Measurements from ENCODE around the gene LRPPRC. TPM values are rescaled to one million over a fixed set of nuclear protein-coding genes. Genes with fewer than 3 reads are reported as not detected.
"Not testable (repeated sequence)": the region's sequence is repeated elsewhere in the genome, so short reads cannot be mapped to it uniquely, and the experiment has no call there.

Gene LRPPRC
- total and polyA plus RNA-seq, 5 donors from 2014 or later, result 34.0 to 48.5 (median 37.0) TPM

DNA sequence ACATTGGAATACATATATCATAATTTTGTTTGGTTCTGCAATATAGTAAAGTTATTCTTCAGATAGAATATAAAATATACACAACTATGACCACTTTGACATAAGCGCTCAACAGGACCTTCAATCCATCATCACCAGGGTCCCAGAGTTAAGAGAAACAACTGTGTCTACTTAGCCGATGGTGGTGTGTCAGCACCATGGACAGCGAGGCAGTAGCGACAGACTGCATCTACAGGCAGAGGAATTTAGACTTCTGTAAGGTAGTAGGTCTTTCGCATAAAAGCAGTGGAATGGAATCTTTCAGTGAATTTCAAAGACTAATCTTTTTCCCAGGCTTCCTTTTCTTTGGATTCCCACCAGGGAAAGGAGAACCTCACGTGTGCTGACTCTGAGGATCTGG is 20.5 kb upstream of the LRPPRC start:
- H3K9me3 Mint-ChIP-seq, result peaks cover 0 to 2% (median 0%) of the 10 kb centered on the region in 7 donors
- Histone ChIP-seq H3K9me3 (ENCODE audit: control insufficient read depth in 2 of 2, low read length in 2 of 2) (no peaks in the 10 kb centered on the region), H3K4me3 (ENCODE audit: low read depth, low read length) (no peak overlapping the region), H3K27ac (ENCODE audit: insufficient read depth, low read length, poor library complexity, severe bottlenecking) (no peak overlapping the region), H3K27me3 (ENCODE audit: control insufficient read depth, insufficient read depth, low read length) (peaks cover 7% of the 10 kb centered on the region), H3K36me3 (ENCODE audit: control insufficient read depth, insufficient read depth, low read length) (no peaks in the 10 kb centered on the region), H3K4me1 (ENCODE audit: control insufficient read depth, insufficient read depth, low read length, poor library complexity, severe bottlenecking) (no peaks in the 10 kb centered on the region)
- ATAC-seq (ENCODE audit: low read depth in 2 of 2) (no peak), DNase-seq (peak in 2 of 3 donors; percentile 22 to 36)
- no peak overlapping the region for H3K27ac Mint-ChIP-seq
- no peaks in the 10 kb centered on the region for H3K36me3 Mint-ChIP-seq
- H3K4me3 Mint-ChIP-seq, result no peak overlapping the region
- H3K4me1 Mint-ChIP-seq, result no peaks in the 10 kb centered on the region
- peaks cover 4% of the 10 kb centered on the region for H3K27me3 Mint-ChIP-seq

DNA sequence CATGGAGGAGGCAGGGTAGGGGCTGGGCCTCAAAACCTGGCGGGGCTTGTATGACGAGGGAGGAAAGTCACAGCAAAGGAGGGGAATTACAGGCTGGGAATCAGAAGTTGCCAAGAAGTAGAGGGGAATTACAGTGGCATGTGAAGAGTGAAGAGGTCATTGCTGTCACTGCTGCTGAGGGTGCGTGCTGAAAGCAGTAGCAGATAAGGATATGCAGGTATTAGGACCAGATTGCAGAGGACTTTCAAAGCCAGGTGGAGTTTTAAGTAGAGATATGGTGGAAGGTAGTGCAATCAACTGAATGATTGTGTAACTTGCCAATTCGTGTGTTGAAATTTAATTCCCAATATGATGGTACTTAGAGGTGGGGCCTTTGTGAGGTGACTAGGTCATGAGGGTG is 19.4 kb upstream of the LRPPRC start:
- Mint-ChIP-seq H3K4me3 (no peak overlapping the region), H3K4me1 (no peaks in the 10 kb centered on the region), H3K9me3 (peaks cover 0 to 2% (median 0%) of the 10 kb centered on the region in 7 donors), H3K27me3 (peaks cover 8% of the 10 kb centered on the region), H3K36me3 (no peaks in the 10 kb centered on the region), H3K27ac (peak overlapping the region in 1 of 3 donors; percentile 15)
- Histone ChIP-seq H3K27me3 (ENCODE audit: control insufficient read depth, insufficient read depth, low read length) (peaks cover 7% of the 10 kb centered on the region), H3K36me3 (ENCODE audit: control insufficient read depth, insufficient read depth, low read length) (no peaks in the 10 kb centered on the region), H3K4me3 (ENCODE audit: low read depth, low read length) (no peak overlapping the region), H3K4me1 (ENCODE audit: control insufficient read depth, insufficient read depth, low read length, poor library complexity, severe bottlenecking) (no peaks in the 10 kb centered on the region), H3K9me3 (ENCODE audit: control insufficient read depth in 2 of 2, low read length in 2 of 2) (no peaks in the 10 kb centered on the region), H3K27ac (ENCODE audit: insufficient read depth, low read length, poor library complexity, severe bottlenecking) (no peak overlapping the region)
- no peak for ATAC-seq (ENCODE audit: low read depth in 2 of 2)
- DNase-seq, result no peak

DNA sequence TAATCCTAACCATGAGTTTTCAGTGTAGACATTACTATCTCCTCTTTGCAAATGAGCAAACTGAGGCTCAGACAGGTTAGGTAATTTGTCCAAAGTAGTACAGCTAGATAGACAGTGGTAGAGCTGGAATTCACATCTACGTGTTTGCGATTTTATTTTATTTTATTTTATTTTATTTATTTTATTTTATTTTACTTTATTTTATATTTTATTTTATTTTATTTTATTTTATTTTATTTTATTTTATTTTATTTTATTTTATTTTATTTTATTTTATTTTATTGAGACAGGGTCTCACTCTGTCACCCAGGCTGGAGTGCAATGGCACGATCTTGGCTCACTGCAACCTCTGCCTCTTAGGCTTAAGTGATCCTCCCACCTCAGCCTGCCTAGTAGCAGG is 17.4 kb upstream of the LRPPRC start:
- not testable (repeated sequence) for H3K4me3 Mint-ChIP-seq; H3K9me3 ChIP-seq (ENCODE audit: control insufficient read depth in 2 of 2, low read length in 2 of 2); H3K36me3 ChIP-seq (ENCODE audit: control insufficient read depth, insufficient read depth, low read length); H3K36me3 Mint-ChIP-seq; H3K27ac Mint-ChIP-seq; H3K9me3 Mint-ChIP-seq; H3K27ac ChIP-seq (ENCODE audit: insufficient read depth, low read length, poor library complexity, severe bottlenecking); H3K4me1 Mint-ChIP-seq; ATAC-seq (ENCODE audit: low read depth in 2 of 2); DNase-seq; H3K4me3 ChIP-seq (ENCODE audit: low read depth, low read length); H3K27me3 Mint-ChIP-seq; H3K27me3 ChIP-seq (ENCODE audit: control insufficient read depth, insufficient read depth, low read length); H3K4me1 ChIP-seq (ENCODE audit: control insufficient read depth, insufficient read depth, low read length, poor library complexity, severe bottlenecking)

DNA sequence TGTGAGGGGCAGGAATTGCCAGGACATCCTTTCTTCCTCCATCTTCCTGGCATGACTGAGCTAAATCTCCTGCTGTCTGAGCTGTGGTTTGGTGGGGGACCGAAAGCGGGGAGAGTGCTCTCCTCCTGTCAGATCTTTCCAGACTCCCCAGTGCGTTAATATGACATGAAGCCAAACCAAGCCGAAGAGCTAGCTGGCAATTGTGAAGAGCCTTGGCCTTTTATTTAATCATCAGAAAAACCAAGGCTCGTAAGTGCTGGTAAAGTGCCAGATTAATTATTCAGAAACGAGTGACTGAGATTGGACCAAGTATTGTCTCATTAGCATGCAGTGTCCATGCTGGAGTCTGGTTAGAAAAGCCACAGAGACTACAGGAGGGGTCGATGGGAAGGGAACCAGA is 14.5 kb upstream of the LRPPRC start:
- Histone ChIP-seq H3K4me3 (ENCODE audit: low read depth, low read length) (no peak overlapping the region), H3K4me1 (ENCODE audit: control insufficient read depth, insufficient read depth, low read length, poor library complexity, severe bottlenecking) (peaks cover under 1% of the 10 kb centered on the region), H3K27ac (ENCODE audit: insufficient read depth, low read length, poor library complexity, severe bottlenecking) (no peak overlapping the region), H3K36me3 (ENCODE audit: control insufficient read depth, insufficient read depth, low read length) (no peaks in the 10 kb centered on the region), H3K27me3 (ENCODE audit: control insufficient read depth, insufficient read depth, low read length) (peaks cover 6% of the 10 kb centered on the region), H3K9me3 (ENCODE audit: control insufficient read depth in 2 of 2, low read length in 2 of 2) (no peaks in the 10 kb centered on the region)
- ATAC-seq (ENCODE audit: low read depth in 2 of 2) (no peak), DNase-seq (no peak)
- H3K9me3 Mint-ChIP-seq, result peaks cover 0 to 2% (median 0%) of the 10 kb centered on the region in 7 donors
- peaks cover 5 to 7% (median 6%) of the 10 kb centered on the region in 4 donors for H3K4me1 Mint-ChIP-seq
- no peak overlapping the region for H3K27ac Mint-ChIP-seq
- H3K27me3 Mint-ChIP-seq, result peaks cover 8% of the 10 kb centered on the region
- no peak overlapping the region for H3K4me3 Mint-ChIP-seq
- no peaks in the 10 kb centered on the region for H3K36me3 Mint-ChIP-seq

DNA sequence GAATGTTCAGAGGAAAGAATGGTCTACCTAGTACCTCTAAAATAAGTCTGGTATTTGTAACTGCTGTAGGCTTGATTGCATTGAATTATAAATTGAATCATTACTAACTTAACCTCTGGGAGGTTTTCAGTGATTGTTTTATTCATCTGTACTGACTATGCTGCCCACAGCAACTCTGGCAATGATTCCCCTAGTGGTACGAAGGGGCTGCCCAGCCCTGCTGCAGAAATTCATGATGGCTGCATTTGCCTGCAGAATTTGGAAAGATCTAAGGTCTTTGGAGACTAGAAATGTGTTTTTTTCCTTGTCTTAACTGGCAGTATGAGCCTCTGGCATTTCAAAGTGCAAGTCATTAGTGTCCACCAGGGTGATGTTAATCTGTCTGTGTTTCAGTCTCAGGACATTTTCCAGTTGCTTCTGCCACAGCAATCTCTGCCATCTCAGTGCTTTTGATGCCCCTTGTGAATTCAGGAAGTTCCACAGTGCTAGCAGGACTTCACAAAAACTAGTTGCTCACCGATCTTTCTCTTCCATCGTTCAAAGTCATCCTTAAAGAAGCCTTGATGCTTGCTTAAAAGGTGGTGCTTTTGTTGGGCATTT is 13.4 kb upstream of the LRPPRC start:
- H3K4me3 ChIP-seq (ENCODE audit: low read depth, low read length), result no peak overlapping the region
- no peaks in the 10 kb centered on the region for H3K9me3 Mint-ChIP-seq
- H3K27me3 Mint-ChIP-seq, result peaks cover 8% of the 10 kb centered on the region
- H3K27ac ChIP-seq (ENCODE audit: insufficient read depth, low read length, poor library complexity, severe bottlenecking), result no peak overlapping the region
- H3K4me1 ChIP-seq (ENCODE audit: control insufficient read depth, insufficient read depth, low read length, poor library complexity, severe bottlenecking), result peaks cover 4% of the 10 kb centered on the region
- peaks cover 9 to 14% (median 14%) of the 10 kb centered on the region in 4 donors for H3K4me1 Mint-ChIP-seq
- no peaks in the 10 kb centered on the region for H3K36me3 ChIP-seq (ENCODE audit: control insufficient read depth, insufficient read depth, low read length)
- no peaks in the 10 kb centered on the region for H3K9me3 ChIP-seq (ENCODE audit: control insufficient read depth in 2 of 2, low read length in 2 of 2)
- H3K27me3 ChIP-seq (ENCODE audit: control insufficient read depth, insufficient read depth, low read length), result no peaks in the 10 kb centered on the region
- DNase-seq (no peak), ATAC-seq (ENCODE audit: low read depth in 2 of 2) (no peak)
- no peak overlapping the region for H3K27ac Mint-ChIP-seq
- H3K4me3 Mint-ChIP-seq, result no peak overlapping the region
- H3K36me3 Mint-ChIP-seq, result no peaks in the 10 kb centered on the region

DNA sequence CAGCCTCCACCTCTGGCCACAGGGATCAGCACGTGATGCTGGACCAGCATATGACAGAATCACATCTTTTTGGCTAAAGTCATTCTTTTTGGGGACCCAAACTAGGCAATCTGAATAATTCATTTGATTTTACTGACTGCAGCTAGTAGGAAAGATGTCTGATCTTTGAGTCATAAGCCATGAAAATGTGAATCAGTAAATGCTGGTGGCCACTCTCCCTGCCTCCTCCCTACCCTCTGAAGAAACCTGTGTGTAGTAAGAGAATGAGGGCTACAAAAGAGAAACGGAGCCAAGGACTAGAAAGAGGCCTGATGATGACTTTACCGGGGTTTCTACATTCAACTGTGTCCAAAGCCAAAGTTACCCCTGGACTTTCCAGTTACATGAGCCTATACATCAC is 10.1 kb upstream of the LRPPRC start:
- H3K27me3 ChIP-seq (ENCODE audit: control insufficient read depth, insufficient read depth, low read length), result peaks cover 3% of the 10 kb centered on the region
- Mint-ChIP-seq H3K4me3 (no peak overlapping the region), H3K4me1 (peaks cover 9 to 15% (median 14%) of the 10 kb centered on the region in 4 donors), H3K27me3 (peaks cover 2% of the 10 kb centered on the region), H3K27ac (peak overlapping the region in 1 of 3 donors; percentile 50), H3K9me3 (no peaks in the 10 kb centered on the region), H3K36me3 (no peaks in the 10 kb centered on the region)
- ATAC-seq (ENCODE audit: low read depth in 2 of 2), result no peak
- no peaks in the 10 kb centered on the region for H3K36me3 ChIP-seq (ENCODE audit: control insufficient read depth, insufficient read depth, low read length)
- no peak for DNase-seq
- no peaks in the 10 kb centered on the region for H3K9me3 ChIP-seq (ENCODE audit: control insufficient read depth in 2 of 2, low read length in 2 of 2)
- H3K27ac ChIP-seq (ENCODE audit: insufficient read depth, low read length, poor library complexity, severe bottlenecking), result no peak overlapping the region
- H3K4me3 ChIP-seq (ENCODE audit: low read depth, low read length), result no peak overlapping the region
- peaks cover 4% of the 10 kb centered on the region for H3K4me1 ChIP-seq (ENCODE audit: control insufficient read depth, insufficient read depth, low read length, poor library complexity, severe bottlenecking)

DNA sequence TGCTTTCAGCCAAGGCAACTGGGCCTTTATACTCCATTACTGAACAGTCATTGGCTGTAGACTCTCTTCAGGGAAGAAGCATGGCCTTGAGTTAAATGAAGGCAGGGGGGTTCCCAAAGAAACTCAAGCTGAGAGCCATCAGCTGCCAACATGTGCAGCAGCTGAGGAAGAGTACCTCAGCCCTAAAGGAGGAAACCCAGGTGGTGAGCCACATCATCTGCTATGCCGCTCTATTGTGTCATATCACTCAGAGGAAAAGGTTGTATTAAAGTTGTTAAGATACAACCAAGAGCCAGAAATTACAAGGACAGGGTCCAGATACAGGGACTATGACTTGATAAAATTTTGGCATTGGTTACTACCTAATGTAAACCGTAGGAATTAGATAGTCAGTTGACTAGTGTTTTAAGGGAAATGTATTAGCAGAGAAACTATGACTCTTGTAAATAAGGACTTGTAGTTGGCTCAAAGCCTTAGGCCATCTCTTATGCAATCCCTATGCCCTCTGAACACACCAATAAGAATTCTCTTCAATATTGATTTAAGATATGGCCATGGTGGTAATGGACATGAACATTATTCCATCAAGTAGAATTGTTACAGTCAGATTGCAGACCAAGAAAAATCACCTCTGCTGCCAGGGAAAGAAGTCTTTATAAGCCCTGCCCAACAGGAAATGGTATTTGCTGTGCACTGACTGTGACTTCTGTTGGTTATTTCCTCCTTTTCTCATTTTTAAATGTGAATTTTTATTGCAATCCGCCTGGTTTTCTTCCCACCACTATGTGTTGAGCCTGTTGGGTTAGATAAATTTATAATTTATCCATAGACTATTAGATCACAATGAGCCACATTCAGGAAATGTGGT is 9.2 kb upstream of the LRPPRC start:
- DNase-seq (peak in 1 of 3 donors; percentile 31), ATAC-seq (ENCODE audit: low read depth in 2 of 2) (peak in 1 of 2 donors; percentile 44)
- H3K9me3 ChIP-seq (ENCODE audit: control insufficient read depth in 2 of 2, low read length in 2 of 2), result no peaks in the 10 kb centered on the region
- Mint-ChIP-seq H3K9me3 (no peaks in the 10 kb centered on the region), H3K4me3 (no peak overlapping the region), H3K27me3 (no peaks in the 10 kb centered on the region), H3K27ac (peak overlapping the region; percentile 22 to 50 (median 38)), H3K36me3 (no peaks in the 10 kb centered on the region), H3K4me1 (peaks cover 9 to 15% (median 14%) of the 10 kb centered on the region in 4 donors)
- H3K27ac ChIP-seq (ENCODE audit: insufficient read depth, low read length, poor library complexity, severe bottlenecking), result no peak overlapping the region
- H3K4me3 ChIP-seq (ENCODE audit: low read depth, low read length), result peak overlapping the region; percentile 29
- peaks cover 4% of the 10 kb centered on the region for H3K4me1 ChIP-seq (ENCODE audit: control insufficient read depth, insufficient read depth, low read length, poor library complexity, severe bottlenecking)
- H3K27me3 ChIP-seq (ENCODE audit: control insufficient read depth, insufficient read depth, low read length), result peaks cover 3% of the 10 kb centered on the region
- no peaks in the 10 kb centered on the region for H3K36me3 ChIP-seq (ENCODE audit: control insufficient read depth, insufficient read depth, low read length)

All from CD4-positive, CD25-positive, alpha-beta regulatory T cell (primary cell).